PC-3 (cell line): ENCODE data around the gene VSTM4.

Experiments
- CTCF ChIP-seq: fragments of 300-600 bp; sonication (generic); conservative IDR thresholded peaks from 2 replicates; pipeline ENCODE4 v1.5.1; 2017; ENCODE audit warnings: antibody characterized with exemption, low read depth, mild to moderate bottlenecking, low read length
- EZH2 ChIP-seq: fragments of 300-600 bp; sonication (generic); IDR thresholded peaks from one replicate; pipeline ENCODE4 v1.6.1; 2017; ENCODE audit warnings: antibody characterized with exemption, mild to moderate bottlenecking, low read length; ENCODE audit not compliant: unreplicated experiment
- EZH2phosphoT487 ChIP-seq: fragments of 300-600 bp; sonication (generic); IDR thresholded peaks from 2 replicates; pipeline ENCODE4 v1.6.1; 2018; ENCODE audit warnings: mild to moderate bottlenecking, antibody characterized with exemption, low read length, borderline replicate concordance

GRCh38 chr10:49083261-49083660, 32.1 kb downstream of the VSTM4 start:
- TF ChIP-seq CTCF (no peak), EZH2 (no peak), EZH2phosphoT487 (no peak)
